ENCODE measurements around the gene TPST2. TPM values are rescaled to one million over a fixed set of nuclear protein-coding genes. Genes with fewer than 3 reads are reported as not detected.

TPST2 gene
- total and polyA plus RNA-seq, 7 experiments from 2014 or later = 14.4 to 44.8 (median 20.6) TPM

DNA sequence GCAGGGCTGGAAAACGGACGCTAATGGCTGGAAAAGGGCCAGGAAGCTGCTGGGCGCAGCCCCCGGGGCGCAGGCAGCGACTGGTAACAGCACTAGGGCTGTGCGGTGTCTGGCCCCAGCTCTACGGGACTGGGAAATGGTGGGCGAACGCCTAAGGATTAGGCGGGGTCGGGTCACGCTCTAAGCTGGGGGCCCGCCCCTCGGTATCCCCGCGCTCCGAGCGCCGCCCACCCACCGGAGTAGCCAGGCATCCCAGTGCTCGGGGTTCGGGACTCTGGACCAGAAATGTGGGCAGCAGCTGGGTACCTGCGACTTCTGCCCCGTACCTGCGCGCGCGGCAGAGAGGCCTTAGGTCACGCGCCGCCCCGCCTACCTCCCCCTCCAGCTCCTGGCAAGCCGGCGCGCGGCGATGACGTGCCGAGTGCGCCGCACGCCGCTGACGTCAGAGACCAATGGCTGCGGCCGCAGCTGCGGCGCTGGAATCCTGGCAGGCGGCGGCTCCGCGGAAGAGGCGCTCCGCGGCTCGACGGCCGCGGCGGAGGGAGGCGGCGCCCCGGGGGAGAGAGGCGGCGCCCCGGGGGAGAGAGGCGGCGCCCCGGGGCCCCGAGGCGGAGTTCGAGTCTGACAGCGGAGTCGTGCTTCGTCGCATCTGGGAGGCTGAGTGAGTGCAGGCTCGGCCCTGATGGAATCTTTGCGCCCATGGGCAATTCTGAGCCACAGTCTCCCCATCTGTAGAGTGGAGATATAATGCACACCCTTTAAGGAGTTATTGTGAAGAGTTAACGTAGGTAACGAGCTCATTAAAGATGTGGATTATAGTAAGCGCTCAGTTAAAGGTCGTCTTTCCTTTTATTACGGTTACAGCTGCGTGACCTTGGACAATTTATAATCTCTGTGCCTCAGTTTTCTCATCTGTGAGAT, 106.2 kb downstream of the TPST2 start, which contains the start of the genes HPS4 and SRRD:
Gene HPS4 (minus strand): TSS at position 345 of the 921 bp plus-strand sequence. CDS start 2,021 bp downstream, outside the sequence.
Gene SRRD (plus strand): TSS at position 439 of the 921 bp plus-strand sequence. CDS start 14 bp downstream, at position 453.
- POLR2A ChIA-PET = interaction anchor here (0.6 to 5.0 kb wide), 19 partner anchors 9 to 1436 kb away, joined by 3 to 54 read pairs (median 8); partner anchors contain the start of genes ASPHD2, PITPNB, TFIP11 and TPST2
- no peaks in the 10 kb centered on the region for H3K27me3 Mint-ChIP-seq
- H3K4me1 Mint-ChIP-seq = peaks cover 47 to 77% (median 68%) of the 10 kb centered on the region in 7 donors
- Histone ChIP-seq H3K4me3 (ENCODE audit: low read length) (peak within 1 kb of the TSS; percentile 61), H3K27ac (ENCODE audit: low read depth, low read length) (peak within 1 kb of the TSS; percentile 95), H3K36me3 (ENCODE audit: control insufficient read depth in 2 of 3, insufficient read depth in 3 of 3, low read length in 3 of 3) (peaks cover 0 to 16% (median 0%) of the 10 kb centered on the region in 3 experiments), H3K27me3 (ENCODE audit: control insufficient read depth in 2 of 2, insufficient read depth in 2 of 2, low read length in 2 of 2) (no peaks in the 10 kb centered on the region), H3K9me3 (ENCODE audit: control insufficient read depth in 2 of 3, low read length in 3 of 3) (no peaks in the 10 kb centered on the region), H3K4me1 (ENCODE audit: control insufficient read depth in 2 of 2, insufficient read depth in 2 of 2, low read length in 2 of 2) (peaks cover 17 to 48% of the 10 kb centered on the region in 2 donors)
- H3K36me3 Mint-ChIP-seq = peaks cover 0 to 30% (median 4%) of the 10 kb centered on the region in 5 donors
- H3K9me3 Mint-ChIP-seq = peaks cover 0 to 6% (median 0%) of the 10 kb centered on the region in 11 donors
- H3K4me3 Mint-ChIP-seq = peak within 1 kb of the TSS; percentile 75 to 97 (median 93)
- intact Hi-C loops (cut with micrococcal nuclease) = loop anchor here (1.0 to 10.0 kb wide), 10 partner anchors 29 to 1929 kb away; partner anchors contain the start of genes TFIP11 (in 2 of the 2), TPST2 (in 2 of the 2), ASPHD2 (in 1 of the 2) and GUCD1 (in 1 of the 2)
- ATAC-seq (peak; percentile 93), DNase-seq (peak; percentile 90 to 99 (median 94))
- peak within 1 kb of the TSS; percentile 93 to 99 (median 98) for H3K27ac Mint-ChIP-seq
- CTCF ChIA-PET = interaction anchor here (0.7 to 1.3 kb wide), 4 partner anchors 23 to 189 kb away, joined by 3 to 4 read pairs (median 3); no protein-coding TSS in a partner anchor

DNA sequence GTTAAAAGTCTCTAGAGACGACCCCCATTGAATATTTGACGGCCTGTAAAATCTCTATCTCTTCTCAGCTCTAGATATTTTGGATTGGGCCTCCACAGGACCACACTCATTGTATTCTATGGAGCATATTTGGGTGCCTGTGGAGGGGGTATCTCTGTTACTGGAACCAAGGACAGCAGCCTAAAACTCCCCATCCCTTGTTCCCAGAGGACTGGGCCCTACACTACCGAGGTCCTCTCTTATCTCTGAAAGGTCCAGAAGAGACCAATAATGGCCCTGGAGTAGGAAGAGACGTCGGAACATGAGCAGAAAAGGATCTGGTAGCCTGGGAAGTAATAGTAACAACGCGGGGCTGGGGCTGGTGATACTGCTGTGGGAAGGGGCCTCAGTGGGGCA, 106.9 kb downstream of the TPST2 start:
- ChIA-PET POLR2A (interaction anchor here (0.6 to 5.0 kb wide), 16 partner anchors 10 to 1437 kb away, joined by 3 to 54 read pairs (median 8); partner anchors contain the start of genes ASPHD2, PITPNB, TFIP11 and TPST2), CTCF (interaction anchor here (0.7 to 1.3 kb wide), 3 partner anchors 9 to 190 kb away, joined by 3 to 4 read pairs (median 3); no protein-coding TSS in a partner anchor)
- H3K4me1 Mint-ChIP-seq = peaks cover 50 to 81% (median 73%) of the 10 kb centered on the region in 7 donors
- DNase-seq (no peak), ATAC-seq (no peak)
- no peaks in the 10 kb centered on the region for H3K27me3 ChIP-seq (ENCODE audit: control insufficient read depth in 2 of 2, insufficient read depth in 2 of 2, low read length in 2 of 2)
- peak overlapping the region; percentile 95 for H3K27ac ChIP-seq (ENCODE audit: low read depth, low read length)
- H3K9me3 Mint-ChIP-seq = peaks cover 0 to 6% (median 0%) of the 10 kb centered on the region in 11 donors
- peaks cover under 1 to 25% (median 5%) of the 10 kb centered on the region in 5 donors for H3K36me3 Mint-ChIP-seq
- H3K4me3 Mint-ChIP-seq = peak overlapping the region; percentile 75 to 97 (median 93)
- H3K27ac Mint-ChIP-seq = peak overlapping the region; percentile 93 to 99 (median 98)
- peaks cover 17 to 48% of the 10 kb centered on the region in 2 donors for H3K4me1 ChIP-seq (ENCODE audit: control insufficient read depth in 2 of 2, insufficient read depth in 2 of 2, low read length in 2 of 2)
- H3K9me3 ChIP-seq (ENCODE audit: control insufficient read depth in 2 of 3, low read length in 3 of 3) = no peaks in the 10 kb centered on the region
- intact Hi-C loops (cut with micrococcal nuclease) = loop anchor here (1.0 to 10.0 kb wide), 9 partner anchors 29 to 1928 kb away; partner anchors contain the start of genes TFIP11 (in 2 of the 2), ASPHD2 (in 1 of the 2), GUCD1 (in 1 of the 2) and MIAT (in 1 of the 2)
- peaks cover 0 to 10% (median 0%) of the 10 kb centered on the region in 3 experiments for H3K36me3 ChIP-seq (ENCODE audit: control insufficient read depth in 2 of 3, insufficient read depth in 3 of 3, low read length in 3 of 3)
- H3K27me3 Mint-ChIP-seq = no peaks in the 10 kb centered on the region
- H3K4me3 ChIP-seq (ENCODE audit: low read length) = peak overlapping the region; percentile 61

DNA sequence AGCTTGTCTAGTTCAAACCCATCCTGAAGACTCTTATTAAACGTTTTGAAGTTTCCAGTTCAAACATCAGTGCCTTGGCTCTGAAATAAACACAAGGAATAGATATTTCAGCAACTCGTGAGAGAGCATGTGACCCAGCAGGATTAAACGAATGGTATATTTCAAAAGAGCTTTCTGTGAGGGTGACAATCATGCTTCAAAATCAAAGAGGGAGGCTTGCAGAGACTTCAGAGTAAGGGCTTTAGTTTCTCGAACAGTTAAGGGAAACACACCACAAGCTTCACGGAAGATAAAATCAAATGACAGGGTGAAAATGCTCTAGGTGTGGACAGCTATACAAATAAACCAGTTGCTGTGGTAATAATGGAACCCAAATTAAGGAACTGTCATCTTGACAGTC, 107.8 kb downstream of the TPST2 start:
- intact Hi-C loops (cut with micrococcal nuclease) = loop anchor here (5.0 to 10.0 kb wide), 5 partner anchors 110 to 1927 kb away; partner anchors contain the start of genes GUCD1 (in 1 of the 2), MIAT (in 1 of the 2), MN1 (in 1 of the 2) and SNRPD3 (in 1 of the 2)
- Mint-ChIP-seq H3K4me3 (peak overlapping the region; percentile 75 to 97 (median 93)), H3K27me3 (no peaks in the 10 kb centered on the region), H3K27ac (peak overlapping the region; percentile 93 to 99 (median 98)), H3K36me3 (peaks cover 6 to 30% (median 11%) of the 10 kb centered on the region in 5 donors), H3K9me3 (peaks cover 0 to 7% (median 0%) of the 10 kb centered on the region in 11 donors), H3K4me1 (peaks cover 58 to 89% (median 82%) of the 10 kb centered on the region in 7 donors)
- Histone ChIP-seq H3K4me1 (ENCODE audit: control insufficient read depth in 2 of 2, insufficient read depth in 2 of 2, low read length in 2 of 2) (peaks cover 17 to 48% of the 10 kb centered on the region in 2 donors), H3K4me3 (ENCODE audit: low read length) (no peak overlapping the region), H3K27ac (ENCODE audit: low read depth, low read length) (peak overlapping the region; percentile 95), H3K27me3 (ENCODE audit: control insufficient read depth in 2 of 2, insufficient read depth in 2 of 2, low read length in 2 of 2) (no peaks in the 10 kb centered on the region), H3K36me3 (ENCODE audit: control insufficient read depth in 2 of 3, insufficient read depth in 3 of 3, low read length in 3 of 3) (peaks cover 0 to 11% (median 3%) of the 10 kb centered on the region in 3 experiments), H3K9me3 (ENCODE audit: control insufficient read depth in 2 of 3, low read length in 3 of 3) (no peaks in the 10 kb centered on the region)
- CTCF ChIA-PET = interaction anchor here (0.7 to 1.0 kb wide), 2 partner anchors 8 to 43 kb away, joined by 3 read pairs; no protein-coding TSS in a partner anchor
- DNase-seq = no peak
- ATAC-seq = no peak
- POLR2A ChIA-PET = interaction anchor here (0.8 to 5.0 kb wide), 10 partner anchors 12 to 192 kb away, joined by 3 to 54 read pairs (median 9); partner anchors contain the start of genes ASPHD2, TFIP11 and TPST2

DNA sequence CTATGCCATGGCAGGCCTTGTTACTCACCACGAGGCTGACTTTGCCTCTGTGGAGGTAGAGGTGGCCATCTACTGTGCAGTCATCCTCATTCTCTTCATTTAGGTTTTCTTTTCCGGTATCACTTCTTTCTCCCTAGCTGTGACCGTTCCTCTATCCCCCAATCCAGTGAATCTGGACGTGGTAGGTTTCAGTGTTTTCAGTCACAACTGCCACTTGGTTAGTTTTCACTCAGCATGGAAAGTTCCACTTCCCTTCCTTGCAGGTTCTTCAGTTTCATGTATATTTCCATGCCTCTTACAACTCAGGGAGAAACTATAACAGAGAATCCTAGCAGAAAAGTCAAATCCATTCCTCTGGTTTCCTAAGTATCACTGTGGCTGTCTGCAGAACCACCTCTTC, 108.2 kb downstream of the TPST2 start:
- Mint-ChIP-seq H3K27me3 (no peaks in the 10 kb centered on the region), H3K36me3 (peaks cover 10 to 35% (median 16%) of the 10 kb centered on the region in 5 donors), H3K9me3 (peaks cover 0 to 7% (median 0%) of the 10 kb centered on the region in 11 donors), H3K27ac (peak overlapping the region in 8 of 9 donors; percentile 93 to 99 (median 98)), H3K4me3 (peak overlapping the region; percentile 75 to 97 (median 93)), H3K4me1 (peaks cover 62 to 91% (median 86%) of the 10 kb centered on the region in 7 donors)
- peaks cover 17 to 48% of the 10 kb centered on the region in 2 donors for H3K4me1 ChIP-seq (ENCODE audit: control insufficient read depth in 2 of 2, insufficient read depth in 2 of 2, low read length in 2 of 2)
- CTCF ChIA-PET = interaction anchor here (0.8 to 1.0 kb wide), 2 partner anchors 21 to 43 kb away, joined by 3 read pairs; no protein-coding TSS in a partner anchor
- ATAC-seq (no peak), DNase-seq (no peak)
- H3K4me3 ChIP-seq (ENCODE audit: low read length) = no peak overlapping the region
- peak overlapping the region; percentile 95 for H3K27ac ChIP-seq (ENCODE audit: low read depth, low read length)
- intact Hi-C loops (cut with micrococcal nuclease) = loop anchor here (5.0 to 10.0 kb wide), 5 partner anchors 111 to 1927 kb away; partner anchors contain the start of genes GUCD1 (in 1 of the 2), MIAT (in 1 of the 2), MN1 (in 1 of the 2) and SNRPD3 (in 1 of the 2)
- POLR2A ChIA-PET = interaction anchor here (0.8 to 5.0 kb wide), 6 partner anchors 14 to 192 kb away, joined by 3 to 54 read pairs (median 21); partner anchors contain the start of genes ASPHD2 and TFIP11
- peaks cover 3 to 16% (median 3%) of the 10 kb centered on the region in 3 experiments for H3K36me3 ChIP-seq (ENCODE audit: control insufficient read depth in 2 of 3, insufficient read depth in 3 of 3, low read length in 3 of 3)
- no peaks in the 10 kb centered on the region for H3K9me3 ChIP-seq (ENCODE audit: control insufficient read depth in 2 of 3, low read length in 3 of 3)
- no peaks in the 10 kb centered on the region for H3K27me3 ChIP-seq (ENCODE audit: control insufficient read depth in 2 of 2, insufficient read depth in 2 of 2, low read length in 2 of 2)

DNA sequence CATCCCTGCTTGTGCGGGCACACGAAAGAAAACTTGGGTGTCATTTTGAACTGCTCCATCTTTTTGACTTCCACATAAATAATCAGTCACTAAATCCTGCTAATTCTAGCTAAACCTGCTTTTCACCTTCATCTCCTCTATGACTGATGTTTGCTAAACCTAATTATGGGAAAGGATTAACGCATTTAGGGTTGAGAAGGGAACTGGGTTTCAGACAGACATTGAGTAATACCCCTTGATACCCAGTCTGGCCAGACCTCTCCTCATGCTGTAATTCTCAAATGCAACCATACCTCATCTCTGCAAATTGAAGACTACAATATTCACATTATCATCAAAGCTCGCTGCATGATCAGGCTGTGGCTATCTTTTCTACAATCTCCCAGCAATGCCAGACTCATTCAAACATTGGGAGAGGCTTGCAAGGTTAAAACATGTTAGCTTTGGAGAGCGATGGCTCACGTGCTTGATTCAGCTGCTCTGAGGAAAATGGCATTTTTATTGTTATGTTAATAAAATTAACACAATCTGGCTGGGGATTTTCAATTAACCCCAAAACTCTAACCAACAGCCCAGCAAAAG, 108.7 kb downstream of the TPST2 start:
- H3K27me3 Mint-ChIP-seq = no peaks in the 10 kb centered on the region
- H3K4me3 Mint-ChIP-seq = peak overlapping the region; percentile 17 to 96 (median 92)
- H3K27me3 ChIP-seq (ENCODE audit: control insufficient read depth in 2 of 2, insufficient read depth in 2 of 2, low read length in 2 of 2) = no peaks in the 10 kb centered on the region
- intact Hi-C loops (cut with micrococcal nuclease) = loop anchor here (5.0 to 10.0 kb wide), 5 partner anchors 111 to 1926 kb away; partner anchors contain the start of genes GUCD1 (in 1 of the 2), MIAT (in 1 of the 2), MN1 (in 1 of the 2) and SNRPD3 (in 1 of the 2)
- H3K27ac Mint-ChIP-seq = peak overlapping the region in 5 of 9 donors; percentile 34 to 98 (median 97)
- POLR2A ChIA-PET = interaction anchor here (0.9 to 5.0 kb wide), 3 partner anchors 40 to 192 kb away, joined by 3 to 54 read pairs (median 39); partner anchors contain the start of gene ASPHD2
- H3K9me3 ChIP-seq (ENCODE audit: control insufficient read depth in 2 of 3, low read length in 3 of 3) = no peaks in the 10 kb centered on the region
- H3K27ac ChIP-seq (ENCODE audit: low read depth, low read length) = no peak overlapping the region
- peaks cover 0 to 7% (median 0%) of the 10 kb centered on the region in 11 donors for H3K9me3 Mint-ChIP-seq
- peaks cover 13 to 38% (median 19%) of the 10 kb centered on the region in 5 donors for H3K36me3 Mint-ChIP-seq
- peaks cover 17 to 48% of the 10 kb centered on the region in 2 donors for H3K4me1 ChIP-seq (ENCODE audit: control insufficient read depth in 2 of 2, insufficient read depth in 2 of 2, low read length in 2 of 2)
- CTCF ChIA-PET = interaction anchor here (0.8 to 1.0 kb wide), 2 partner anchors 22 to 42 kb away, joined by 3 read pairs; no protein-coding TSS in a partner anchor
- ATAC-seq = no peak
- DNase-seq = no peak
- H3K36me3 ChIP-seq (ENCODE audit: control insufficient read depth in 2 of 3, insufficient read depth in 3 of 3, low read length in 3 of 3) = peaks cover 3 to 21% (median 7%) of the 10 kb centered on the region in 3 experiments
- peaks cover 65 to 90% (median 86%) of the 10 kb centered on the region in 7 donors for H3K4me1 Mint-ChIP-seq
- no peak overlapping the region for H3K4me3 ChIP-seq (ENCODE audit: low read length)

Data from naive thymus-derived CD4-positive, alpha-beta T cell (primary cell).